Measurements from ENCODE around the gene RASGEF1B. TPM values are rescaled to one million over a fixed set of nuclear protein-coding genes. Genes with fewer than 3 reads are reported as not detected.
A peak's percentile ranks its signal among the peaks of the same experiment; 100 is the strongest.

The RASGEF1B gene
- total and polyA plus RNA-seq, 2 experiments from 2014 or later, result 2.8 to 5.2 TPM

GRCh38 chr4:81447566-81448229 is 24.0 kb downstream of the RASGEF1B start:
- DNase-seq (ENCODE audit: low spot score), result no peak
- TF ChIP-seq EZH2phosphoT487 (IDR thresholded peaks at IDR 0.05; ENCODE audit: unreplicated experiment) (no peak), ZNF462 (CRISPR knock-in tag; IDR thresholded peaks at IDR 0.05) (no peak), STAT1 (IDR thresholded peaks at IDR 0.05; ENCODE audit: unreplicated experiment) (no peak), CREB1 (CRISPR knock-in tag; IDR thresholded peaks at IDR 0.05; ENCODE audit: low read depth) (no peak), JUNB (IDR thresholded peaks at IDR 0.05; ENCODE audit: unreplicated experiment) (no peak), CTCF (conservative IDR thresholded peaks at IDR 0.05; ENCODE audit: low read depth in 2 of 2) (no peak), ZNF114 (CRISPR knock-in tag; IDR thresholded peaks at IDR 0.05) (no peak), EZH2 (IDR thresholded peaks at IDR 0.05; ENCODE audit: low read depth, unreplicated experiment) (no peak), REST (IDR thresholded peaks at IDR 0.05; ENCODE audit: unreplicated experiment) (no peak), NANOG (IDR thresholded peaks at IDR 0.05; ENCODE audit: borderline replicate concordance) (no peak)
- H3K79me2 ChIP-seq (replicated peaks; ENCODE audit: insufficient read depth), result no peaks in the 10 kb centered on the region
- H3K4me3 Mint-ChIP-seq, result no peak overlapping the region
- H3K4me2 ChIP-seq, result no peak overlapping the region
- no peak overlapping the region for H3K27ac ChIP-seq (ENCODE audit: low read depth)
- peaks cover 25% of the 10 kb centered on the region for H3K4me1 Mint-ChIP-seq
- H3K9me3 Mint-ChIP-seq, result no peaks in the 10 kb centered on the region
- no peak overlapping the region for H2AFZ ChIP-seq
- no peaks in the 10 kb centered on the region for H3K27me3 ChIP-seq (ENCODE audit: insufficient read depth)
- H3K9me2 ChIP-seq (ENCODE audit: insufficient read depth), result no peaks in the 10 kb centered on the region
- peaks cover 18% of the 10 kb centered on the region; the same call in 2 of the 3 replicates for H3K36me3 Mint-ChIP-seq (ENCODE audit: low read depth)
- no peaks in the 10 kb centered on the region for H4K20me1 ChIP-seq (replicated peaks; ENCODE audit: insufficient read depth)
- no peak overlapping the region for H3K4me3 ChIP-seq
- ATAC-seq, result no peak
- H3K36me3 ChIP-seq (ENCODE audit: insufficient read depth), result peaks cover 4% of the 10 kb centered on the region; the same call in 1 of the 2 replicates
- no peaks in the 10 kb centered on the region for H3K27me3 Mint-ChIP-seq (ENCODE audit: insufficient read depth, low read depth, poor library complexity)
- H3K4me1 ChIP-seq (ENCODE audit: insufficient read depth), result peaks cover 24% of the 10 kb centered on the region
- H3F3A ChIP-seq (replicated peaks; ENCODE audit: low read depth), result no peaks in the 10 kb centered on the region
- peak overlapping the region; percentile 16; the same call in 1 of the 2 replicates for H3K27ac Mint-ChIP-seq

All from GM23338 (cell line).